Fibroblast of lung (primary cell): ENCODE measurements around the gene COPB1. TPM values are rescaled to one million over a fixed set of nuclear protein-coding genes. Genes with fewer than 3 reads are reported as not detected.

Experiments
- DNase-seq, 2 donors: peaks; one replicate each; pipeline versions ENCODE4 v3.0.0 to v3.0.0-alpha.2; 2010; ENCODE audit warnings: low read depth in 2 of 2
- H2AFZ ChIP-seq: 2 replicates; pipeline ENCODE4 v1.5.1; 2012; ENCODE audit warnings: low read length, control low read depth, inconsistent platforms
- H3K27ac ChIP-seq: 2 replicates; pipeline ENCODE4 v1.5.1; 2011; ENCODE audit warnings: low read length, control low read depth; ENCODE audit not compliant: insufficient read depth
- H3K27me3 ChIP-seq: 2 replicates; pipeline ENCODE4 v1.5.1; 2011; ENCODE audit warnings: mild to moderate bottlenecking, low read length; ENCODE audit not compliant: control insufficient read depth, insufficient read depth
- H3K36me3 ChIP-seq: 2 replicates; pipeline ENCODE4 v1.5.1; 2011; ENCODE audit warnings: low read length; ENCODE audit not compliant: control insufficient read depth, insufficient read depth
- H3K4me1 ChIP-seq: 2 replicates; pipeline ENCODE4 v1.5.1; 2011; ENCODE audit warnings: low read length; ENCODE audit not compliant: control insufficient read depth, insufficient read depth; ENCODE audit errors: extremely low read depth
- H3K4me2 ChIP-seq: 2 replicates; pipeline ENCODE4 v1.5.1; 2011; ENCODE audit warnings: low read length, control low read depth; ENCODE audit not compliant: insufficient read depth; ENCODE audit errors: extremely low read depth
- H3K4me3 ChIP-seq, 4 experiments: fragments of 200-600 bp in 1 of 4; sonication (generic) in 1 of 4; replicated peaks in 1 of 4; 2 replicates each; pipeline ENCODE4 v1.5.1; 2011 to 2016; ENCODE audit warnings: low read length in 4 of 4, low read depth in 3 of 4, mild to moderate bottlenecking in 3 of 4, control low read depth in 2 of 4, inconsistent platforms in 1 of 4, mixed read lengths in 1 of 4; ENCODE audit not compliant: insufficient read depth in 1 of 4; ENCODE audit errors: control extremely low read depth in 1 of 4
- H3K79me2 ChIP-seq: 2 replicates; pipeline ENCODE4 v1.5.1; 2012; ENCODE audit warnings: mild to moderate bottlenecking, low read length, inconsistent platforms; ENCODE audit not compliant: control insufficient read depth, insufficient read depth
- H3K9ac ChIP-seq: 2 replicates; pipeline ENCODE4 v1.5.1; 2011; ENCODE audit warnings: mild to moderate bottlenecking, low read length, control low read depth; ENCODE audit not compliant: insufficient read depth
- H3K9me3 ChIP-seq: 2 replicates; pipeline ENCODE4 v1.5.1; 2012; ENCODE audit warnings: low read depth, low read length; ENCODE audit not compliant: control insufficient read depth, insufficient read depth
- H4K20me1 ChIP-seq: 2 replicates; pipeline ENCODE4 v1.5.1; 2011; ENCODE audit warnings: low read length; ENCODE audit not compliant: control insufficient read depth, insufficient read depth; ENCODE audit errors: extremely low read depth
- EZH2 ChIP-seq: IDR thresholded peaks from 2 replicates; pipeline ENCODE4 v1.5.1; 2012; ENCODE audit warnings: low read length, control low read depth, mild to moderate bottlenecking; ENCODE audit errors: missing control alignments
- polyA plus RNA-seq, 2 donors: library from polyadenylated mRNA; depleted of rRNA in 1 of 2; stranded (reverse) in 1 of 2; unstranded in 1 of 2; fragments of >200 nt; gene quantifications; 2 replicates each; pipeline ENCODE4 v1.2.1, GENCODE V29; 2011 to 2012; ENCODE audit warnings: missing spikeins in 1 of 2
- total RNA-seq: library from RNA; depleted of rRNA; stranded (reverse); fragments of >200 nt; gene quantifications from 2 replicates; pipeline ENCODE4 v1.2.1, GENCODE V29; 2014
- TF ChIP-seq, protein P1 (sequence below), 2 donors: IDR thresholded peaks in 1 of 2; conservative IDR thresholded peaks in 1 of 2; 1 replicate in 1 of 2; 2 replicates in 1 of 2; pipeline ENCODE4 v1.5.1; 2011 to 2012; ENCODE audit warnings: low read length in 2 of 2, control low read depth in 1 of 2, inconsistent platforms in 1 of 2, low read depth in 1 of 2, mild to moderate bottlenecking in 1 of 2

The COPB1 gene
- total and polyA plus RNA-seq, 2 donors (not counting 1 experiment from before 2014, with no cell fraction given) = 264 to 292 TPM

DNA sequence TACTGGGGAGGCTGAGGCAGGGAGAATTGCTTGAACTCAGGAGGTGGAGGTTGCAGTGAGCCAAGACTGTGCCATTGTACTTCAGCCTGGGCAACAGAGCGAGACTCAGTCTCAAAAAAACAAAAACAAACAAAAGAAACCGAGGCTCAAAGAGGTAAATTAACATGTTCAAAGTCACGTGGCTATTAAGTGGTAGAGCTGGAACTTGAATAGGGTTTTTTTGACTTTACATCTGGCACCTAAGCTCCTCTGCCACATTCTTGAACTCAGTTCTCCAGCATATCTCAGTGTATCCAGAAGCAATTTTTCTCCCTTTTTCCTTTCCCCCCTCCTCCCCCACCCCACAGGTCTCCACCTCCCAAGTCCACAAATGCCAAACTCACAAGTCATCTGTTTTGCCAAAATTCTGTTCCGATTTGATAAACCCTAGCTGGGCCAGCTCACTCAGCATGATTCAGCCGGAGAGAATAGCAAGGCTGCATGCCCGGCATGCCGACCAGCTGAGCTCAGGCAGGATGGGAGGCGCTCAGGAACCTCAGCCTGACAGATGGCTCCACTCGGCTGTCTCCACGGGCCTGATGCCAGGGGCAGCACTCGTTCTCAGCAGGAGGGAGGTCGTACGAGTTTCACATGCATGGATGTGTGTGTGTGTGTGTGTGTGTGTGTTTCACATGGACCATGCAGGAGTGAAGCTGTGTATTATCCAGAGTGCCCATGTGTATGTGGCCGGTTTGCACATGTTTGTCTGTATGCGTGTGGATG, 77.4 kb downstream of the COPB1 start:
- Histone ChIP-seq H3K27ac (peak overlapping the region; percentile 80), H3K4me3 (peak overlapping the region in 1 of 4 experiments; percentile 18), H4K20me1 (no peaks in the 10 kb centered on the region), H2AFZ (no peak overlapping the region), H3K9me3 (no peaks in the 10 kb centered on the region), H3K79me2 (no peaks in the 10 kb centered on the region), H3K4me1 (peaks cover 26% of the 10 kb centered on the region), H3K9ac (no peak overlapping the region), H3K4me2 (peak overlapping the region; percentile 73), H3K27me3 (no peaks in the 10 kb centered on the region), H3K36me3 (no peaks in the 10 kb centered on the region)
- no peak for TF ChIP-seq EZH2
- TF ChIP-seq, protein P1, sequence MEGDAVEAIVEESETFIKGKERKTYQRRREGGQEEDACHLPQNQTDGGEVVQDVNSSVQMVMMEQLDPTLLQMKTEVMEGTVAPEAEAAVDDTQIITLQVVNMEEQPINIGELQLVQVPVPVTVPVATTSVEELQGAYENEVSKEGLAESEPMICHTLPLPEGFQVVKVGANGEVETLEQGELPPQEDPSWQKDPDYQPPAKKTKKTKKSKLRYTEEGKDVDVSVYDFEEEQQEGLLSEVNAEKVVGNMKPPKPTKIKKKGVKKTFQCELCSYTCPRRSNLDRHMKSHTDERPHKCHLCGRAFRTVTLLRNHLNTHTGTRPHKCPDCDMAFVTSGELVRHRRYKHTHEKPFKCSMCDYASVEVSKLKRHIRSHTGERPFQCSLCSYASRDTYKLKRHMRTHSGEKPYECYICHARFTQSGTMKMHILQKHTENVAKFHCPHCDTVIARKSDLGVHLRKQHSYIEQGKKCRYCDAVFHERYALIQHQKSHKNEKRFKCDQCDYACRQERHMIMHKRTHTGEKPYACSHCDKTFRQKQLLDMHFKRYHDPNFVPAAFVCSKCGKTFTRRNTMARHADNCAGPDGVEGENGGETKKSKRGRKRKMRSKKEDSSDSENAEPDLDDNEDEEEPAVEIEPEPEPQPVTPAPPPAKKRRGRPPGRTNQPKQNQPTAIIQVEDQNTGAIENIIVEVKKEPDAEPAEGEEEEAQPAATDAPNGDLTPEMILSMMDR (conservative IDR thresholded peaks at IDR 0.05 in 1 of 2, IDR thresholded peaks at IDR 0.05 in 1 of 2; ENCODE audit: low read depth in 1 of 2, low read length in 2 of 2) = no peak
- DNase-seq = peak; percentile 99 to 100

DNA sequence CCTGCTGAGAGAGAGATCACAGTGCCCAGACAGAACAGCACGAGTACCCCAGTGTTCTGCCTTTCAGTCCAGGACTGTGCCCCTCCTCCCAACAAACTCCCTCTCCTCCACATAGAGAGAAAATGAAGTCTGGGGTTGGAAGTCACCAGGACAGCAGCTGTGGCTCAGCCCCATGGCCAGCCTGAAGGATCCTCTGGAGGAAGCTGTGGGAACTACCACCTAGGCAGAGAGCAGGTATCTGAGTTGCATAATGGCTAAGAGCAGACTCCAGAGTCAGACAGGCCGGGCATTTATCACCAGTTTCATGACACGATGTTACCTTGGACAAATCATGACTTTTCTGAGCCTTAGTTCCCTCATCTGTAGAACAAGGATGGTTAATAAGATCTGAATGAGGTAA, 79.4 kb downstream of the COPB1 start:
- no peaks in the 10 kb centered on the region for H4K20me1 ChIP-seq
- H3K79me2 ChIP-seq = no peaks in the 10 kb centered on the region
- H2AFZ ChIP-seq = no peak overlapping the region
- H3K9me3 ChIP-seq = no peaks in the 10 kb centered on the region
- H3K4me3 ChIP-seq = no peak overlapping the region
- H3K27ac ChIP-seq = no peak overlapping the region
- TF ChIP-seq EZH2 = no peak
- TF ChIP-seq, protein P1 (conservative IDR thresholded peaks at IDR 0.05 in 1 of 2, IDR thresholded peaks at IDR 0.05 in 1 of 2; ENCODE audit: low read depth in 1 of 2, low read length in 2 of 2) = no peak
- peaks cover 30% of the 10 kb centered on the region for H3K4me1 ChIP-seq
- H3K4me2 ChIP-seq = no peak overlapping the region
- DNase-seq = no peak
- no peak overlapping the region for H3K9ac ChIP-seq
- H3K36me3 ChIP-seq = no peaks in the 10 kb centered on the region
- no peaks in the 10 kb centered on the region for H3K27me3 ChIP-seq

DNA sequence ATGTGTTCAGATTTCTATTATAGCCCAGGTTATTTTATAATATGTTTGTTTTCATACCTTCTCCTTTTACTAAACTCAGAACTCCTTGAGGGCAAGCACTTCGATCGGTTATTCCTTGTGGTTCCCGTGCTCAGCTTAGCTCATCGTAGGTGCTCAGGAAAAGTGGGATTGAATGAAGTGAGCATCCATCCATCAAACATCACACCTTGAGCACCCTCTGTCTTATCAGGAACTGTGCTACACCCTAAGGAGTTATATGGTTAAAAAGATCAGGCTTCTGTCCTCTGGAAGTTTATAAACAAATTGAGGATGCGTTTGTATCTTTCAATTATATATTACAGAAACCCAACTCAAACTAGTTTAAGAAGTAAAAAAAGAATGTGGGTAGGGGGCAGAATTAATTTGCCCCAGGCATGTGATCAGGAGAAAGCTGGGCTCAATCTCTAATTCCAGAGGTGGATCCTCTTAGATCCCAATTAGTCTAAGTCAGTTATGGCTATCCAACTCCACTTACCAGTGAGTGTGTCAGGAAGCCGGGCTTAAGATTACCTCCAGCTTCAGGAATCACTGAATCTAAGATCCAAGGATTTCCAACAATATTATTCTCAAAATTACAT, 80.7 kb downstream of the COPB1 start:
- no peak overlapping the region for H3K27ac ChIP-seq
- H3K36me3 ChIP-seq = no peaks in the 10 kb centered on the region
- H3K4me2 ChIP-seq = no peak overlapping the region
- TF ChIP-seq, protein P1 (conservative IDR thresholded peaks at IDR 0.05 in 1 of 2, IDR thresholded peaks at IDR 0.05 in 1 of 2; ENCODE audit: low read depth in 1 of 2, low read length in 2 of 2) = peak in 1 of 2 donors; percentile 34
- no peak for TF ChIP-seq EZH2
- no peak for DNase-seq
- no peaks in the 10 kb centered on the region for H3K27me3 ChIP-seq
- H3K9ac ChIP-seq = no peak overlapping the region
- H3K79me2 ChIP-seq = no peaks in the 10 kb centered on the region
- no peaks in the 10 kb centered on the region for H3K9me3 ChIP-seq
- H3K4me1 ChIP-seq = peaks cover 38% of the 10 kb centered on the region
- no peak overlapping the region for H3K4me3 ChIP-seq
- H2AFZ ChIP-seq = no peak overlapping the region
- no peaks in the 10 kb centered on the region for H4K20me1 ChIP-seq
